Raji (cell line): ENCODE results near the gene DOHH.

Experiments
- POLR2A ChIP-seq: IDR thresholded peaks from 2 replicates; pipeline ENCODE4 v1.6.1; 2011; ENCODE audit warnings: low read depth, low read length, control low read depth; ENCODE audit not compliant: insufficient read depth

The DOHH gene

GRCh38 chr19:3467437-3468198 is 32.9 kb downstream of the DOHH start:
- no peak for TF ChIP-seq POLR2A

DNA sequence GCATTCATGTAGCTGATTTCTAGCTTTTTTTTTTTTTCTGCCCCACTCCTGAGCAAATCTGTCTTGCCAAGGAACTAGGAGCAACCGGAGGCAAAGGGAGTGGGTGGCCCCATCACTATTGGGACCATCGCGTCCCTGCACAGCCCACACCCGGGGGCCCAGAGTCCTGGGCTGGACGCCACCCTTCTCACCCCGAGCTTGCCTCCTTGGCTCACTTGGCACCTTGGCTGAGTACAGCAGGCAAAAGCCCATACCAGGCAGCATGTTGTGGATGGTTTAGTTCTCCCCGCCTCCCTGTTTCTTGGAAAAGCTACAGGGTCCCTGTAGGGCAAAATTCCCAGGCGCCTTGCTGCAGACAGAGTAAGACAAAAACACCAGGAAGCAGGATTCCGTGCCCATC is 33.8 kb downstream of the DOHH start:
- TF ChIP-seq POLR2A, result no peak

DNA sequence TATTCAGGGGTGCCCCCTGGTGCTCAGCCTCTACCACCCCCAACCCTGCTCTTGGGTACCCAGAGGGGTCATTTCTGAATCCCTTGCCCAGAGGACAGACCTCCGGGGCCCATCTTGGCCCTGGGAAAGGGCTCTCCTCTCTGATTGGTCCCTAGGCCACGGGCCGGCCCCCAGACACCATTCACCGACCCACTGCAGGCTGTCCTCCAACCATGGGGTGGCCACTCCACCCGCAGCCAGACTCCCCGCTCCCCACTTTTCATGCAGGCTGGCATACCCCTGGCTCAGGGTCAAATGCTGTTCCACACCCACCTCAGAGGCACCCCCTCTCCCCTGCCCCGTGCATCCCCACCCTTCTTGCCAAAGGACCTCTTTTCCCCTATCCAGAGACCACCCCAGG is 34.9 kb downstream of the DOHH start:
- no peak for TF ChIP-seq POLR2A

GRCh38 chr19:3464587-3465235 is 35.8 kb downstream of the DOHH start:
- TF ChIP-seq POLR2A, result no peak

DNA sequence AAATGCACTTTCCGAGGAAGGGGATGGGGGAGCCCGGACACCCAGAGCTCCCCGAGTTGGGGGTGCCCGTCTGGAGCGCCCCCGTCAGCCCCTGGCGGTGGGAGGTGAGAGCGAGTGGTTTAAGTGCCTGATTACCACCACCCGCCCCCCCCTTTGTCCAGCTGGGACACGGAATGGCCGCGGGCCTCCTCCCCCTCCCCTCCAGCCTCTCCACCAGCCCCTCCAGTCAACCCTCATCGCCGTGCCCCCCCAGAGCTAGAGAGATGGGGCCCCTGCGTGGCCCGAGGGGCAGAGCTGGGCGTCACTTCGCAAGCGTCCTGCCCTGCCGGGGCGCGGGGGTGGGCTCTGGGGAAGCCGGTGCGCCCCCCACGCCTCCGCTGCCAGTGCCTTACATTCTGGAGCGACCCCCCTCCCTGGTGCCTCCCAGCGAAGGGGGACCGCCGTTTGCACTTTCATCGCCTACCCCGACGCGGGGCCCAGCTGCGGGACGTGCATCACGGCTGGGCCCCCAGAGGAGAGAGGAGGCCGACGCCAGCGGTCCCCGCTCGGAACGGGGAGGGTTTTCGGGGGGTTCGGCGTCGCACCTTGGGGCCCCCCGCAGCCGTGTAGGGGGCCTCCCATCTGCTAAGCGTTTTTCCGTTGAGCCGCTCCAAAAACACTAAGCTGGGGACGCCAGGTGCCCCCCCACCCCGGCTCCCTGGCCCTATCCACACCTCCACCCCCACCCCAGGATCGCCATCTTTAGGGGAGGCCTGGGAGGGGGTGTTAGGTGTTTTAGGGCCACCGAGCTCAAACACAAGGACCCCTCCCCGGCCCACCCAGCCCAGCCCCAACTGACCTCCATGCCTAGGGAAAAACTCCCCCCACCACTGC is 36.5 kb downstream of the DOHH start:
- TF ChIP-seq POLR2A, result no peak

- no peak for TF ChIP-seq POLR2A
These were observed 37.3 kb downstream of the DOHH start for GRCh38 chr19:3462991-3463713.

- no peak for TF ChIP-seq POLR2A
These were observed 40.4 kb downstream of the DOHH start for GRCh38 chr19:3459965-3460582.

DNA sequence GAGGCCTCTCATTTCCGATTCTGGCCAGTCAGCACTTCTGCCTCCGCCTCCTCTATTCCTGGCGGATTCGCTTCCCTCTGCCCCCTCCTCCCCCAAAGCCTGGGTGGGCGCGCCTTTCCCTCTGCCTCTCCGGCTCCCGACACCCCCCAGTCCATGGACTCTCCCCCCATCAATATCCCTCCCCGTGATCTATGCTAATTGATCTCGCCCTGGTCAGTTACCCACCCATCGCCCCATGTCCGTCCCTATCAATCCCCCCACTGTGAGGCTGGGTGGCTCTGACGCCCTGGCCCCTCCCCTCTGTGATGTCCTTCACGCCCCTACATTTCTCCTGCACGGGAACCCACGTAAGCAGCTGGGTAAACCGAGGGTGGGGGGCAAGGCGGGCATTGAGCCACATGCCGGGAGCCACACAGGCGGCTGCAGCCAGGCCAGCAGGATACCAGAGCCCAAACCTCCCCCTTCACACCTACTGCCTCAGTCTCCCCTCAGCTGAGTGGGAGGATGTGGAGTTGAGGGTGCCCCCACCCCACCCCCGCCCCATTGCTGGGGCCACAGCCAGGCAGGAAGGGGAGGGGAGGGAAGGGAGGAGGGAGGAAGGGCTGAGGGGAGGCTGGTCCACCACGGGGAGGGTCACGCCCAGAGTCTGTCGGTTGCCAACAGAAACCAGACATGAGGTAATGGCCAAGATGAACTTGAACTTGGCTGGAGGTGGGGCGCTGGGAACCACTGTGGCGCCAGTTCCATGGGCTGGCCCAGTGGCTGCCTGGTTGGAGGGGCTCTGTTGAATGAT is 41.2 kb downstream of the DOHH start:
- no peak for TF ChIP-seq POLR2A

DNA sequence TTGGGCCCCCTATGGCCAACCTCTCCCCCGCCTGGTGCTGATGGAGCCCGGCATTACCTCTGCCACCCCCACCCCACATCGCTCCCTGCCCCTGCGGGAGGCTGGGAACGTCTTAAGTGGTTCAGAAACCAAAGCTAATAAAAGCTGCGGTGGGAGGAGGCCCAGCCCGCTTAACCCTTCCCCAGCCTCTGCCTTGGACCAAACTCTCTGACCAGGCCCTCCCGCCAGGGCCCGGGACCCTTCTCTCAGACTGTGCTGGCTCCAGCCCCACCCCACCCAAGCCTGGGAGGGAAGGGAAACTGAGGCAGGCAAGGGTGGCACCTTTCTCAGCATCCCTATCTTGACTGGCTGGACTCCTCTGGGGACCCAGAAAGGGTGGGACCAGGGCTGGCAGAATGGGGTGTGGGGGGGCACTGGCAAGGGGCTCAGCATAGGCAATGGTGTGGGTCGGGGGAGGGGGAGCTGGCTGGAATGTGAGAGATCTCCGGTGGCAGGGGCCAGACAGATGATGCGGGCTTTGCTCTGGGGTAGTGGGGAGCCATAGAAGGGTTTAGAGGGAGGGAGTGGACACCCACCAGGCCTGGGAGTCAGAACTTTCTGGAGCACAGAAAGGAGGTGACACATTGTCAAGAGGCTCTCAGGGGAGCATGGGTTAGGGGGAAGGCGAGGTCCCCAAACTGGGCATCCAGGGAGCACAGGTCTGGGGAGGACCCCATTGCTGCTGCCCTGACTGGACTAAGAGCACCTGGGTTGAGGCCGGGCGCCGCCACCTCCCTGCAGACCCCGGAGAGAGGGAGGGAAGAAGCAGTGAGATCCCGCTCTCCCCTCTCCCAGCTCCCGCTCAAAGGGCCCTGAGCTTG is 42.0 kb downstream of the DOHH start:
- no peak for TF ChIP-seq POLR2A

- no peak for TF ChIP-seq POLR2A
These were observed 42.8 kb downstream of the DOHH start for GRCh38 chr19:3457528-3458228.

DNA sequence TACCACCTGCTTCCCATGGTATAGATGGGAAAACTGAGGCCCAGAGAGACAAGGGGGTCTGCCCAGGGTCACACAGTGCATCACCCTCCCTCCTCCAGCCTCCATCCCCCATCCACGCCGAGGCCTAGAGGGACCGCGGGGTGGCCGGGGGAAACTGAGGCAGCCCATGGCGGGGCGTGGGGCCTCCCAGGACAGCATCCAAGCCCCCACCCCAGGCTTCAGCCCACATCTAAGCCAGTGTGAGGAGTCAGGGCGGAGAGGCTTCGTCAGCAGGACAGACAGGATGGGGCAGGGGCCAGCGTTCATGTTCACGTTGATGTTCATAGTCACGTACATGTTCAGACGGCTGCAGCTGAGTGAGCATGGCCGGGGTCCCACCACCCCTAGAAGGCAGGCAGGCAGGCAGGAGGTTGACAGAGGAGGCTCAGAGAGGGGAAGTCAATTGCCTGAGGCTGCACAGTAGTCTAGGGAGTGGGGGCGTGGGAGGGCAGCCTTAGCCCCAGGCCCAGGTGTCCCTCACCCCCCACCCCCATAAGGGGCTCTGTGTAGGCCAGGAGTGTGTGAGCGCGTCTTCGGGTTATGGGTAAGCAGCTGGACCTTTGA is 43.4 kb downstream of the DOHH start:
- no peak for TF ChIP-seq POLR2A
